Skeletal muscle satellite cell (primary cell): ENCODE results near the gene CTIF.

Experiments used
- H3K27me3 ChIP-seq: 2 replicates; pipeline ENCODE4 v1.7.0; 2013; ENCODE audit warnings: low read length; ENCODE audit not compliant: control insufficient read depth, insufficient read depth
- H3K36me3 ChIP-seq: 2 replicates; pipeline ENCODE4 v1.7.0; 2013; ENCODE audit warnings: mild to moderate bottlenecking, control low read depth, low read length; ENCODE audit not compliant: insufficient read depth
- H3K4me1 ChIP-seq: 2 replicates; pipeline ENCODE4 v1.7.0; 2013; ENCODE audit warnings: low read length; ENCODE audit not compliant: control insufficient read depth, insufficient read depth
- H3K4me2 ChIP-seq: 2 replicates; pipeline ENCODE4 v1.7.0; 2013; ENCODE audit warnings: mild to moderate bottlenecking, low read length
- H3K4me3 ChIP-seq: 2 replicates; pipeline ENCODE4 v1.7.0; 2013; ENCODE audit warnings: low read length
- H3K9ac ChIP-seq: 2 replicates; pipeline ENCODE4 v1.7.0; 2013; ENCODE audit warnings: mild to moderate bottlenecking, low read depth, low read length, moderate library complexity
- H3K9me3 ChIP-seq: replicated peaks from 2 replicates; pipeline ENCODE4 v1.7.0; 2013; ENCODE audit warnings: mild to moderate bottlenecking, control low read depth, low read length

Gene CTIF

DNA sequence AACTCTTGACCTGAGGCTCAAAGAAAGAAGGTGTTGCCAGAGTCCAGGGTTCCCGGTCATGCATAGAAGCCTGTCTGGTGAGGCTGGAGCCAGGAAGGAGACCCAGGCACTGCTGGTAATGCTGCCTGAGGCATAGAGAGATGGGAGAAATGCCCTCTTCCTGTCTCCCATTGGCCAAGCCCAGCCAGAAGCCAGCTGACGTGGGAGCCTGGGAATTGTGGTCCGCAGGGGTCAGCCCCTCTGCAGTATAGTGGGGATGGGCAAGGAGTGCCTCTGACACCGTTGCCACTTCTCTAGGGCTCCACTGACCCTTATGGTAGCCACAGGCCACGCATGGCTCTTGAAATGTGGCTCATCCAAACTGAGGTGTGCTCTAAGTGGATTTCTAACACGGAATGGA, 95.7 kb downstream of the CTIF start:
- H3K27me3 ChIP-seq: no peaks in the 10 kb centered on the region
- peaks cover 17% of the 10 kb centered on the region for H3K36me3 ChIP-seq
- no peaks in the 10 kb centered on the region for H3K9me3 ChIP-seq
- H3K9ac ChIP-seq: no peak overlapping the region
- H3K4me3 ChIP-seq: no peak overlapping the region
- peaks cover 8% of the 10 kb centered on the region for H3K4me1 ChIP-seq
- H3K4me2 ChIP-seq: no peak overlapping the region

DNA sequence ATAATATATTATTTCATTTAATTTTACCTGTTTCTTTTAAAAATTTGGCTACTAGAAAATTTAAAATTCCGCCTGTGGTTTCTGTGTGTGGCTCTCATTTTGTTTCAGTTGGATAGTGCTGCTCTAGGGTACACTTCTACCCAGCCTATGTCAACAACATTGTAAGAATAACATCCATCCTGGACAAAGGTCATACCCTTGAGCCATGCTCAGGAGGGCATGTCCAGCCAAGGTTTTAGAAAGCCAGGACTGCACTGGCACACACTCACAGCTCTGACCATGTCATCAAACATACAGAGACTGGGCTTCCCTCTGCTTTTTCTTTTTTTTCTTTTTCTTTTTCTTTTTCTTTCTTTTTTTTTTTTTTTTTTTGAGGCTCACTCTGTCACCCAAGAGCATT, 96.1 kb downstream of the CTIF start:
- Histone ChIP-seq H3K9ac (no peak overlapping the region), H3K4me1 (peaks cover 6% of the 10 kb centered on the region), H3K9me3 (no peaks in the 10 kb centered on the region), H3K27me3 (no peaks in the 10 kb centered on the region), H3K4me2 (no peak overlapping the region), H3K36me3 (peaks cover 20% of the 10 kb centered on the region), H3K4me3 (no peak overlapping the region)

DNA sequence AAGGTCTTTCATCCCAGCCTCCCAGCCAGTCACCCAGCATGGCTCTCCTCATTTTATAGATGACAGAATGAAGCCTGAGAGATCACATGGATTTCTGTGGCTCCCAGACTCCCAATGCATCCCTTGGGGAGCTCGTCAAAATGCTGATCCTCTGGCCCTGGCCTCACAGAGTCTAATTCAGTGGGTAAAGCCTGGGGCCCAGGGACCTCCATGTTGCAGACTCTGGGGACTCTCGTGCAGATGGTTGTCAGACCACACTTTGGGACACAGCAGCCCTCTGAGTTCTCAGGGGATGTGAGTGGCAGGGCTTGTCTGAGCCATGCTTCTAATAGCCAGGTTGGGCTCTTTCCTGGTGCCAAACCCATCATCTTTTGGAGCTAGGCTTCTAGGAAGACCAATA, 97.0 kb downstream of the CTIF start:
- no peak overlapping the region for H3K4me2 ChIP-seq
- no peak overlapping the region for H3K9ac ChIP-seq
- H3K9me3 ChIP-seq: no peaks in the 10 kb centered on the region
- no peaks in the 10 kb centered on the region for H3K27me3 ChIP-seq
- no peak overlapping the region for H3K4me3 ChIP-seq
- H3K36me3 ChIP-seq: peaks cover 25% of the 10 kb centered on the region
- H3K4me1 ChIP-seq: peaks cover 10% of the 10 kb centered on the region

DNA sequence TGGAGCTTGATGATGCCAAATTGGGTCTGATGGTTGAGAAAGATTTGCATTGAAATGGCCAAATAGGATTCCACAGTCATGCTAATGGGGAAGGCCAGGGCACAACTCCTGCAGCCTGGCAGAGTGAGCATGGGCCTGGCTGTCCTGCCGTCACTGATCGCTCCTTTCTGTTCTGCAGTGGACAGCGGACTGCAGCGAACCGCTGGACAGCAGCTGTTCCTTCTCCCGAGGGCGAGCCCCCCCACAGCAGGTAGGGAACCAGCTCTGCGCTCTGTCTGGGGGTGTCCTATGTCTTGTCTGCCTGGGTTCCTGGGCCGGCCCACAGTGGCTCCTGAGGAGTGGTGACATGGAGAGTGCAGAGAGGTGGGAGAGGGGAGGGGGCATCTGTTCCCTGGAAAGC, 97.6 kb downstream of the CTIF start:
- Histone ChIP-seq H3K4me1 (peaks cover 16% of the 10 kb centered on the region), H3K4me3 (no peak overlapping the region), H3K9ac (no peak overlapping the region), H3K27me3 (no peaks in the 10 kb centered on the region), H3K4me2 (no peak overlapping the region), H3K36me3 (peaks cover 27% of the 10 kb centered on the region), H3K9me3 (no peaks in the 10 kb centered on the region)

DNA sequence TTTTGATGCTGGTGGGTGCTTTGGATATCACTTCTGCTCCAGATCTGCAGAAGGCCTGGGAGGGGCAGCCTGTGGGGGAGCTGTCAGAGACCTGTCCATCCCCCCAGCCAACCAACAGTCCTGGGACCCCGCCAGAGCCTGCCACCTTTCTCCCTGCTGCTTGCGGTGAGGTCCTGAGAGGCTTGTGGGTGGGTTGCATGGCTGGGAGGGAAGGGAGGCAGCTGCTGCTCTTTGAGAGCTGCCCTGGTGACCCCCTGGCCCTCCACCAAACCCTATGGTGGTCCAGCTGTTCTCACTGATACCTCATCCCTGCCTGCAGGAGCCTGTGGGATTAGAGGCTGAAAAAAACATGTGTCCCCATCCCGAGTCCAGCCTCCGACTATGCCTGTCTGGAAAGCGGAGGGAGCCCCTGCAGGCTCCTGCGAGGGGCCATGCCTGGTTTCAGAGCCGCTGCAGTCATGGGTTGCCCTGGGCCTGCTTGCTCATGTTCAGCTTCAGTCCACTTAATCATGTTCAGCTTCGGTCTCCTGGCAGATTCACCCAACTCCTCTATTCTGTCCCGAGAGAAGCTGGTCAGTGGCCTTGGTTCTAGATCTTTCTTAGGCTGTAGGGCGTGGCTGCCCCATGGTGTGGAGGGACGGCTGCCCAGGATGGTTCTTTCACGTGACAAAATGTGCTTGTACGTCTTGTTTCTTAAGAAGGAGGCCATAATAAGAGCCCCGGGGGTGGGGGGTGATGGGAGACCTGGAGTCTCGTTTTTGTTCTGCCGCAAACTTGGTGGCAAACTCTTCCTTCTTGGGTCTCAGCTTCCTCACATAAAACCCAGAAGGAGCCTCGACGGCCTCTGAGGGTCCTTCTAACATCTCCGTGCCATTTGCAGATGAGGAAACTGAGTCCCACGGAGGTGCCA, 98.5 kb downstream of the CTIF start:
- Histone ChIP-seq H3K4me2 (no peak overlapping the region), H3K27me3 (no peaks in the 10 kb centered on the region), H3K9me3 (no peaks in the 10 kb centered on the region), H3K4me3 (no peak overlapping the region), H3K9ac (no peak overlapping the region), H3K4me1 (peaks cover 16% of the 10 kb centered on the region), H3K36me3 (peaks cover 27% of the 10 kb centered on the region)

DNA sequence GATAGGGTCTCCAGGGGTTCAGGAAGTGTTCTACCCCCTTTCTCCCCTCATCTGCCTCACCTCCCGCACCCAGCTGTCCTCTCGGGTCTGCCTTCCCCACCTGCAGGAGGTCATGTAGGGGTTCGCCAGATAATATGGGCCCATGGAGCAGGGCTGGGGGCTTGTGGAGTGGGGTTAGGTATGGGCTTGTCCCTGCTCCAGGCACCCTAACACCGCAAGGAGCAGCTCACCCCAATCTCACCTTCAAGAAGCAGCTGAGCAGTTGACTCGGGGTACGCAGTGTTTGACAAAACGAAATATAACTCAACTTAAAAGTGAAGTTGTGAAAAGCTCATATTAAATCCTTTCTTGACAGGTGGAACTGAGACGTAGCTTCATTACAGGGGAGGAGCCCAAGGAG, 99.6 kb downstream of the CTIF start:
- Histone ChIP-seq H3K4me3 (no peak overlapping the region), H3K4me1 (peaks cover 16% of the 10 kb centered on the region), H3K9ac (no peak overlapping the region), H3K27me3 (no peaks in the 10 kb centered on the region), H3K36me3 (peaks cover 27% of the 10 kb centered on the region), H3K4me2 (no peak overlapping the region), H3K9me3 (no peaks in the 10 kb centered on the region)

DNA sequence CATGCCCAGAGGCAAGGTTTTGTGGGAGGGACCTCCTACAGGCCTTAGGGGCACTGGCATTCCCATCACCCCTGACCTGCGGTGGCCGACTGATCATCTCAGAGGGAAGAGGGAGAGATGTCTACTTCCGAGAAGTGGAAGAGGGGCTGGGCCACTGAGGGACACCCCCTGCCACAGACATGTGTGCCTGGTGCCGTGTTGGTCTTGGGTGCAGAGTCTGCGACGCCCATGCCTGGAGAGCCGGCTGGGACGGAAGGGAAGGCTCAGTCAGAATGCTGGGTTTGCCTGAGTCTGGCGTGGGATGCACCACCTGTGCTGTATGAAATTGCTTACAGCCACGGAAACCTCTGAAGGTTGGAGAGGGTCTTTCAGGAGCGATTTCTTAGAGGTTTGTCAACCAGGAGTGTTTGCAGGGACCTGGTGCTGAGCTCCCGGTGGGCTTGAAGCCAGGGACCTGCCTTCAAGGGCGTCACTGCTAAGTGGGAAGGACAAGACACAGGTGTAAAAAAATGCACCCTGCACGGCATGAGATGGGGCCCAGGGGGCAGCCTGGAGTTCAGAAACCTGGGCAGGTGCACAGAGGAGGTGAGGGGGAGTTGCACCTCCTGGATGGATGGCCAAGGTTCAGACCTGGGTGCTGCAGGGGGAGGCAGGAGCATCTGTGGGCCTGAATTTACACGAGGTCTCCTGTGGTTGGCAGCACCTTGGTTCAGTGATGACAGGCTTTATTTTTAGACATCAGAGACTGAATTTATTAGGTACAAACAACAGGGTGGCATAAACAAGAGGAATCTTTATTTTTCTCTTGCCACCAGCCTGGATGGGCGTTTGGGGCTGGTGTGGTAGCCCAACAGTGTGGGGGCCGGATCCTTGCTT, 100.3 kb downstream of the CTIF start:
- H3K4me2 ChIP-seq: no peak overlapping the region
- H3K9me3 ChIP-seq: no peaks in the 10 kb centered on the region
- H3K4me1 ChIP-seq: peaks cover 16% of the 10 kb centered on the region
- H3K4me3 ChIP-seq: no peak overlapping the region
- H3K36me3 ChIP-seq: peaks cover 27% of the 10 kb centered on the region
- no peaks in the 10 kb centered on the region for H3K27me3 ChIP-seq
- H3K9ac ChIP-seq: no peak overlapping the region

DNA sequence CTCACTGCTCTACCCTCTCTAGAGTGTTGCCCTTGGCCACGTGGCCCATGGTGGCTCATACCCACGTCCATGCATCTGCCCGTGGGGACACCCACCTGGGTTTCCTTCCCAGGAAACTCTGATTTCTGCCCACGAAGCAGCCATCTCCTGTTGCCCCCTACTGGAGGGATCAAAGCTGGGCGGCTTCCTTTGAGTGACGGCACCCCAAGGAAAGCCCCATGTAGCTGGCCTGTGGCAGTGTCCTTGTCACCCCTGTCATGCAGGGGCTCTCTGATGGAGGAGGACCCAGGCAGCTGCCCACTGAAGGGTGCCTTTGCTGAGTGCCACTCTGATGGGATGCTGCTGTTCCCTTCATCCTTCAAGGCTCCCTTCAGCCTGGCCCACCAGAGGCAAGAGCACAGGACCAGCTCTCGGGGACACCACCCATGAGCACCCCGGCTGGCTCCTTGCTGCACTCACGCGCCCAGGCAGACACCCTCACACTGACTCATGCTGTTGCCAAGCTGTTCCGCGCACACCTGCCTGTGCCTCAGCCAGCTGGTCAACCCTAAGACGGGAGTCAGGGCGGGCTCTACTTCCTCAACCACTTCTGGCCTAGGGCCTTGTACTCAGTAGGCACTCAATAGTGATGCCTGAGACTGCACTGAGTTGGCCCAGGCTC, 101.1 kb downstream of the CTIF start:
- Histone ChIP-seq H3K27me3 (no peaks in the 10 kb centered on the region), H3K4me2 (no peak overlapping the region), H3K4me3 (no peak overlapping the region), H3K36me3 (peaks cover 27% of the 10 kb centered on the region), H3K9ac (no peak overlapping the region), H3K9me3 (no peaks in the 10 kb centered on the region), H3K4me1 (peaks cover 16% of the 10 kb centered on the region)

DNA sequence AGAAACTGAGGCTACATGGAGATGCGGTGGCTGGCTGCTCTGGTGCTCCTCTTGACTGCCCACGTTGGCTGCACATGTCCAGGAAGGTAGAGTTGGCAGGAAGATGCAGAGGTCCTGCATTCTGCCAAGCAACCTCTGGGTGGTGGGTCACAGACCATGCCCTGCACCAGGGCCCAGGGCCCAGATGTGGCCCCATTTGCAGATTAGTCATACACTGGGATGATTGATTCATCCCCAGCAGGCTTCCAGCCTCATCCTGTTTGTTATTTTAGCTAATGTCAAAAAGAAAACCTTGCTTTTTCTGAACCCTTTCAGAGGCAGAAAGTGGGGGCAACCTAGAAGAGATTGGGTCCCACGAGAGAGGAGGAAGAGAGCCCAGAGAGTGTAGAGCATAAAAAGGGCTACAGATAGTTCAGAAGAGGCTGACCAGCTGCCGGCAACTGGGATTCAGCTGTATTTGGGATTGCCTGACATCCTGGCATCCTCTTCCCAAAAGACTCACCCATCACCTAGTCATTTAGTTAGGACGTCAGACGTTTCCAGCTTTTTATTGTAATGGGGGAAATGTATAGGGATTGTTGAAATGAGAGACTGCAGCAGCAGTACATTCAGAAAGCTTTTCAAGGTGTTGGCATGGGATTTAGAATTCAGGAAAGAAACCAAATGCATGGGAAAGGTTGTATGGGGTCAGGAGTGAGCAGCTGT, 101.9 kb downstream of the CTIF start:
- peaks cover 16% of the 10 kb centered on the region for H3K4me1 ChIP-seq

DNA sequence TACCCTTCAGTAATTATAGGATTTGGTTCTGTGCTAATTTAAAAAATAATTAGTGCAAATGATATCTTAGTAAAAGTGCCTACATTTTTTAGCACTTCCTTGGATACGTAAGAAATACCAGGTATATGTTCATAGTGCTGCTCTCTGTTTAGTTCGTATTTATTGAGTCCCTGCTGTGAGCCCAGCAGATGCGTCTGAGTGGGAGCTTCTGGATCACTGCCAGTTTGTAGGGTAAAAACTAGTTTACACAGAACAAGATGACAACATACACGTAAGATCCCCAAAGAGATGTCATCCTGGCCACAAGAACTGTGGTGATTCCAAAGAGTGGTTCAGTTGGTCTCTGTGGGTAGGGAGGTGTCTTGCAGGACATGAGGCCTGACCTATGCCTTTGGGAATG, 103.2 kb downstream of the CTIF start:
- Histone ChIP-seq H3K9me3 (no peaks in the 10 kb centered on the region), H3K4me3 (no peak overlapping the region), H3K4me1 (peaks cover 16% of the 10 kb centered on the region), H3K36me3 (peaks cover 15% of the 10 kb centered on the region), H3K27me3 (no peaks in the 10 kb centered on the region), H3K4me2 (no peak overlapping the region), H3K9ac (no peak overlapping the region)

More for the DNA sequence above, 101.9 kb downstream of the CTIF start:
- Histone ChIP-seq H3K27me3 (no peaks in the 10 kb centered on the region), H3K4me2 (peak overlapping the region; percentile 50), H3K36me3 (peaks cover 26% of the 10 kb centered on the region), H3K9me3 (no peaks in the 10 kb centered on the region), H3K9ac (no peak overlapping the region), H3K4me3 (no peak overlapping the region)

DNA sequence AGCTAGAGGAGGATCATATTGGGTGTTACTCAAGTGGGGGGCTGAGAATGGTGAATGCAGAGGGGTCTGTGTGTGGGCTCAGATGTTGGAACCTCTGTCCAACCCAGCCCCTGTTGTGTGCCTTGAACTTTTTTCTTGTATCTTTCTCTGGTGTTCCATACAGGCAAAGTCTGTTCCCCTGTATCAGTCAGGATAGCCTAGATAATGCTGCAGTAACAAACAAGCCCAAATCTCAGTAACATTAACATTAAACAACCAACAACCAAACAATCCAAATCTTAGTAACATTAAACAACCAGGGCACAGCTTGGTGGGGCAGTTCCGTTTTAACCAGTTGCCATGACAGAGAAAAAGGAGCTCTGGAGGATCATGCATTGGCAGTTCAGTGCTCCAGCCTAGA, 103.7 kb downstream of the CTIF start:
- Histone ChIP-seq H3K36me3 (peaks cover 12% of the 10 kb centered on the region), H3K27me3 (no peaks in the 10 kb centered on the region), H3K4me1 (peaks cover 16% of the 10 kb centered on the region), H3K9ac (no peak overlapping the region), H3K4me3 (no peak overlapping the region), H3K9me3 (no peaks in the 10 kb centered on the region), H3K4me2 (no peak overlapping the region)
